ENCODE results near the gene OR52D1.

- no peak for TF ChIP-seq CTCF (conservative IDR thresholded peaks at IDR 0.05; ENCODE audit: low read depth, low read length)
- TF ChIP-seq EZH2 (IDR thresholded peaks at IDR 0.05; ENCODE audit: low read length, unreplicated experiment), result no peak
- TF ChIP-seq EZH2phosphoT487 (IDR thresholded peaks at IDR 0.05; ENCODE audit: borderline replicate concordance, low read length), result no peak
Observed at GRCh38 chr11:5516599-5516998, 28.1 kb downstream of the OR52D1 start, which contains the start of gene UBQLNL.

Measured in PC-3 (cell line).